GM23338 (cell line): ENCODE results near the gene USPL1. TPM values are rescaled to one million over a fixed set of nuclear protein-coding genes. Genes with fewer than 3 reads are reported as not detected.

Experiments used
- ATAC-seq: fragments of 200-7000 bp; cut with Tn5 transposase; 3 replicates; pipeline ENCODE4 v1.9.1; 2020
- DNase-seq: peaks from one replicate; pipeline ENCODE4 v3.0.0-alpha.2; 2015; ENCODE audit warnings: low spot score
- H2AFZ ChIP-seq: fragments of 200-600 bp; sonication (generic); 2 replicates; pipeline ENCODE4 v1.8.0; 2016; ENCODE audit warnings: antibody characterized with exemption, mild to moderate bottlenecking, moderate library complexity
- H3F3A ChIP-seq: fragments of 200-600 bp; sonication (generic); replicated peaks from 2 replicates; pipeline ENCODE4 v1.8.0; 2017; ENCODE audit warnings: antibody characterized with exemption, mixed run types, low read depth
- H3K27ac ChIP-seq: fragments of 200-600 bp; sonication (generic); 2 replicates; pipeline ENCODE4 v1.6.1; 2016; ENCODE audit warnings: low read depth
- H3K27me3 ChIP-seq: fragments of 200-600 bp; sonication (generic); 2 replicates; pipeline ENCODE4 v1.8.0; 2016; ENCODE audit warnings: mild to moderate bottlenecking, mixed run types, moderate library complexity; ENCODE audit not compliant: insufficient read depth
- H3K36me3 ChIP-seq: fragments of 200-600 bp; sonication (generic); 2 replicates; pipeline ENCODE4 v1.8.0; 2016; ENCODE audit warnings: mild to moderate bottlenecking; ENCODE audit not compliant: insufficient read depth
- H3K4me1 ChIP-seq: fragments of 200-600 bp; sonication (generic); 2 replicates; pipeline ENCODE4 v1.8.0; 2016; ENCODE audit warnings: mild to moderate bottlenecking, moderate library complexity; ENCODE audit not compliant: insufficient read depth
- H3K4me2 ChIP-seq: fragments of 200-600 bp; sonication (generic); 2 replicates; pipeline ENCODE4 v1.7.1; 2017; ENCODE audit warnings: mixed run types
- H3K4me3 ChIP-seq: fragments of 200-600 bp; sonication (generic); 2 replicates; pipeline ENCODE4 v1.6.1; 2016; ENCODE audit warnings: mixed run types
- H3K79me2 ChIP-seq: fragments of 200-600 bp; sonication (generic); replicated peaks from 2 replicates; pipeline ENCODE4 v1.8.0; 2017; ENCODE audit warnings: mild to moderate bottlenecking; ENCODE audit not compliant: insufficient read depth
- H3K9me2 ChIP-seq: fragments of 200-600 bp; sonication (generic); 2 replicates; pipeline ENCODE4 v1.8.0; 2017; ENCODE audit not compliant: insufficient read depth
- H4K20me1 ChIP-seq: fragments of 200-600 bp; sonication (generic); replicated peaks from 2 replicates; pipeline ENCODE4 v1.8.0; 2017; ENCODE audit warnings: mild to moderate bottlenecking; ENCODE audit not compliant: insufficient read depth
- H3K27ac Mint-ChIP-seq: 2 replicates; pipeline ENCODE4 v1.8.0; 2020; ENCODE audit warnings: inconsistent platforms, mild to moderate bottlenecking, moderate library complexity, mixed read lengths
- H3K27me3 Mint-ChIP-seq: 3 replicates; pipeline ENCODE4 v1.8.0; 2022; ENCODE audit warnings: low read depth, mild to moderate bottlenecking, moderate library complexity, mixed read lengths, inconsistent platforms; ENCODE audit not compliant: insufficient read depth, poor library complexity
- H3K36me3 Mint-ChIP-seq: 3 replicates; pipeline ENCODE4 v1.8.0; 2021; ENCODE audit warnings: low read depth, mild to moderate bottlenecking, inconsistent platforms, moderate library complexity, mixed read lengths
- H3K4me1 Mint-ChIP-seq: 3 replicates; pipeline ENCODE4 v1.8.0; 2020; ENCODE audit warnings: mild to moderate bottlenecking, inconsistent platforms, mixed read lengths
- H3K4me3 Mint-ChIP-seq: 3 replicates; pipeline ENCODE4 v1.8.0; 2021; ENCODE audit warnings: moderate library complexity, mild to moderate bottlenecking, inconsistent platforms, mixed read lengths
- H3K9me3 Mint-ChIP-seq: 3 replicates; pipeline ENCODE4 v1.8.0; 2020; ENCODE audit warnings: moderate library complexity, mild to moderate bottlenecking, inconsistent platforms, mixed read lengths
- CREB1 ChIP-seq: fragments of 250-450 bp; sonication (Bioruptor Pico); IDR thresholded peaks from 2 replicates; pipeline ENCODE4 v1.5.0; 2020; ENCODE audit warnings: low read depth, mild to moderate bottlenecking, moderate library complexity
- EZH2 ChIP-seq: fragments of 200-600 bp; sonication (generic); IDR thresholded peaks from one replicate; pipeline ENCODE4 v1.8.0; 2017; ENCODE audit warnings: antibody characterized with exemption, mild to moderate bottlenecking, low read depth; ENCODE audit not compliant: unreplicated experiment
- JUNB ChIP-seq: IDR thresholded peaks from one replicate; pipeline ENCODE4 v1.6.1; 2016; ENCODE audit warnings: antibody characterized with exemption; ENCODE audit not compliant: unreplicated experiment
- NANOG ChIP-seq: IDR thresholded peaks from 2 replicates; pipeline ENCODE4 v1.6.1; 2016; ENCODE audit warnings: antibody characterized with exemption, borderline replicate concordance
- ZNF462 ChIP-seq: fragments of 250-450 bp; sonication (Bioruptor Pico); IDR thresholded peaks from 2 replicates; pipeline ENCODE4 v1.5.0; 2020; ENCODE audit warnings: mild to moderate bottlenecking, moderate library complexity
- polyA plus RNA-seq: library from polyadenylated mRNA; unstranded; fragments of >200 nt; fragmentation: Nextera tagmentation; extraction: Ambion mirVana; gene quantifications from 2 replicates; pipeline ENCODE4 v1.2.1, GENCODE V29; 2016
- total RNA-seq: library from RNA; depleted of rRNA; stranded (reverse); fragments of >200 nt; shearing (Covaris generic); gene quantifications from 2 replicates; pipeline ENCODE4 v1.2.3, GENCODE V29; 2014
- TF ChIP-seq, protein P1 (sequence below), 2 experiments: fragments of 200-600 bp in 1 of 2; sonication (generic) in 1 of 2; conservative IDR thresholded peaks; 2 replicates each; pipeline versions ENCODE4 v1.5.1 to v1.6.1; 2016 to 2017; ENCODE audit warnings: antibody characterized with exemption in 2 of 2, low read depth in 2 of 2, mild to moderate bottlenecking in 2 of 2, moderate library complexity in 1 of 2
- TF ChIP-seq, protein P2 (sequence below): IDR thresholded peaks from 2 replicates; pipeline ENCODE4 v1.6.1; 2016; ENCODE audit warnings: antibody characterized with exemption

The USPL1 gene
- total and polyA plus RNA-seq, 2 experiments from 2014 or later: 12.4 to 24.1 TPM

DNA sequence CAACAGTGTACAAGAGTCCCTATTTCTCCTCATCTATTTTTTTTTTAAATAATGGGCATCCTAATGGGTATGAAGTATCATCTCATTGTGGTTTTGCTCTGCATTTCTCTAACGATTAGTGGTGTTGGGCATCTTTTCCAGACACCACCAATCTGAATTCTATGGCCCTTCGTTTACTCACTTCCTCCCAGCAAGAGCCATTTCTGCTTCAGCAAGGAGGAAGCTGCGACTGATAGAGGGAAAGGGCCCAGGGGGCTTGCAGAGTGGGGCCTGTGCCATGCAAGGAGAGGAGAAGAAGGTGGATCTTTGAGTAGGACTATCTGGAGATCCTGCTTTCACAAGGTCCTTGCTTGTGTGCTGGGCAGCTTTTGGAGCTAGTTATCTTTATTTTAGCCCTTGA, 58.0 kb downstream of the USPL1 start:
- Histone ChIP-seq H3K79me2 (no peaks in the 10 kb centered on the region), H3K4me1 (0 out of 2 replicates have a peak, but pooled peaks cover 4% of the 10 kb centered on the region), H3K4me2 (no peak overlapping the region), H3K27me3 (peaks cover 11% of the 10 kb centered on the region), H3K9me2 (no peaks in the 10 kb centered on the region), H3K36me3 (no peaks in the 10 kb centered on the region), H3F3A (no peaks in the 10 kb centered on the region), H2AFZ (no peak overlapping the region), H3K27ac (no peak overlapping the region), H4K20me1 (no peaks in the 10 kb centered on the region), H3K4me3 (no peak overlapping the region)
- H3K4me3 Mint-ChIP-seq: no peak overlapping the region
- peaks cover 3% of the 10 kb centered on the region; the same call in 1 of the 3 replicates for H3K4me1 Mint-ChIP-seq
- H3K27ac Mint-ChIP-seq: no peak overlapping the region
- TF ChIP-seq JUNB (no peak), CREB1 (CRISPR knock-in tag) (no peak), ZNF462 (no peak), EZH2 (no peak), NANOG (no peak)
- TF ChIP-seq, protein P1, sequence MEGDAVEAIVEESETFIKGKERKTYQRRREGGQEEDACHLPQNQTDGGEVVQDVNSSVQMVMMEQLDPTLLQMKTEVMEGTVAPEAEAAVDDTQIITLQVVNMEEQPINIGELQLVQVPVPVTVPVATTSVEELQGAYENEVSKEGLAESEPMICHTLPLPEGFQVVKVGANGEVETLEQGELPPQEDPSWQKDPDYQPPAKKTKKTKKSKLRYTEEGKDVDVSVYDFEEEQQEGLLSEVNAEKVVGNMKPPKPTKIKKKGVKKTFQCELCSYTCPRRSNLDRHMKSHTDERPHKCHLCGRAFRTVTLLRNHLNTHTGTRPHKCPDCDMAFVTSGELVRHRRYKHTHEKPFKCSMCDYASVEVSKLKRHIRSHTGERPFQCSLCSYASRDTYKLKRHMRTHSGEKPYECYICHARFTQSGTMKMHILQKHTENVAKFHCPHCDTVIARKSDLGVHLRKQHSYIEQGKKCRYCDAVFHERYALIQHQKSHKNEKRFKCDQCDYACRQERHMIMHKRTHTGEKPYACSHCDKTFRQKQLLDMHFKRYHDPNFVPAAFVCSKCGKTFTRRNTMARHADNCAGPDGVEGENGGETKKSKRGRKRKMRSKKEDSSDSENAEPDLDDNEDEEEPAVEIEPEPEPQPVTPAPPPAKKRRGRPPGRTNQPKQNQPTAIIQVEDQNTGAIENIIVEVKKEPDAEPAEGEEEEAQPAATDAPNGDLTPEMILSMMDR (conservative IDR thresholded peaks at IDR 0.05; ENCODE audit: low read depth in 2 of 2): no peak
- TF ChIP-seq, protein P2, sequence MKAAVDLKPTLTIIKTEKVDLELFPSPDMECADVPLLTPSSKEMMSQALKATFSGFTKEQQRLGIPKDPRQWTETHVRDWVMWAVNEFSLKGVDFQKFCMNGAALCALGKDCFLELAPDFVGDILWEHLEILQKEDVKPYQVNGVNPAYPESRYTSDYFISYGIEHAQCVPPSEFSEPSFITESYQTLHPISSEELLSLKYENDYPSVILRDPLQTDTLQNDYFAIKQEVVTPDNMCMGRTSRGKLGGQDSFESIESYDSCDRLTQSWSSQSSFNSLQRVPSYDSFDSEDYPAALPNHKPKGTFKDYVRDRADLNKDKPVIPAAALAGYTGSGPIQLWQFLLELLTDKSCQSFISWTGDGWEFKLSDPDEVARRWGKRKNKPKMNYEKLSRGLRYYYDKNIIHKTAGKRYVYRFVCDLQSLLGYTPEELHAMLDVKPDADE: no peak
- DNase-seq: no peak
- no peaks in the 10 kb centered on the region for H3K36me3 Mint-ChIP-seq
- ATAC-seq: no peak
- H3K9me3 Mint-ChIP-seq: no peaks in the 10 kb centered on the region
- H3K27me3 Mint-ChIP-seq: peaks cover 17% of the 10 kb centered on the region
